SK-N-SH (cell line): ENCODE measurements around the gene C16orf92. TPM values are rescaled to one million over a fixed set of nuclear protein-coding genes. Genes with fewer than 3 reads are reported as not detected.

Experiments
- CTCF ChIA-PET: fragments of 300-600, 350-600 bp; formaldehyde crosslinking; extraction: SDS; loops from one replicate; lab custom pipeline; 2021; lab: Yijun Ruan, JAX
- POLR2A ChIA-PET: fragments of 350-600 bp; sonication (Branson Sonifier 250); formaldehyde crosslinking; extraction: SDS; loops from one replicate; lab custom pipeline; 2020; ENCODE audit warnings: antibody characterized with exemption, inconsistent platforms; lab: Yijun Ruan, JAX
- DNase-seq: peaks from one replicate; pipeline ENCODE4 v3.0.0; 2012
- H2AFZ ChIP-seq: fragments of 200-600 bp; sonication (generic); 2 replicates; pipeline ENCODE4 v1.8.1; 2016; ENCODE audit warnings: antibody characterized with exemption, mild to moderate bottlenecking, low read depth
- H3F3A ChIP-seq: fragments of 200-600 bp; sonication (generic); replicated peaks from 2 replicates; pipeline ENCODE3; 2016; ENCODE audit warnings: antibody characterized with exemption, mild to moderate bottlenecking; ENCODE audit not compliant: insufficient read depth
- H3K27ac ChIP-seq, 2 experiments: fragments of 200-500 bp in 1 of 2; fragments of 200-600 bp in 1 of 2; sonication (Bioruptor generic) in 1 of 2; sonication (generic), shearing (Covaris generic) in 1 of 2; 2 replicates each; pipeline versions ENCODE4 v1.5.1 to v1.6.1; 2014 to 2016; ENCODE audit warnings: low read depth in 2 of 2, inconsistent platforms in 1 of 2, low read length in 1 of 2, mild to moderate bottlenecking in 1 of 2, mixed read lengths in 1 of 2
- H3K27me3 ChIP-seq: fragments of 200-600 bp; sonication (generic), shearing (Covaris generic); 2 replicates; pipeline ENCODE4 v1.6.1; 2016; ENCODE audit warnings: mixed run types; ENCODE audit not compliant: insufficient read depth
- H3K36me3 ChIP-seq, 2 experiments: fragments of 200-500 bp in 1 of 2; fragments of 200-600 bp in 1 of 2; sonication (Bioruptor generic) in 1 of 2; sonication (generic) in 1 of 2; replicated peaks in 1 of 2; 2 replicates each; pipeline versions ENCODE3 to v1.5.1; 2014 to 2016; ENCODE audit warnings: low read length in 1 of 2, mild to moderate bottlenecking in 1 of 2; ENCODE audit not compliant: insufficient read depth in 2 of 2, control insufficient read depth in 1 of 2
- H3K4me1 ChIP-seq, 2 experiments: fragments of 200-500 bp in 1 of 2; fragments of 200-600 bp in 1 of 2; sonication (Bioruptor generic) in 1 of 2; sonication (generic), shearing (Covaris generic) in 1 of 2; 2 replicates each; pipeline versions ENCODE4 v1.5.1 to v1.6.1; 2014 to 2016; ENCODE audit warnings: low read depth in 1 of 2, low read length in 1 of 2, mixed run types in 1 of 2; ENCODE audit not compliant: insufficient read depth in 2 of 2, control insufficient read depth in 1 of 2
- H3K4me2 ChIP-seq: fragments of 200-600 bp; sonication (generic), shearing (Covaris generic); 2 replicates; pipeline ENCODE4 v1.6.1; 2017; ENCODE audit warnings: mixed run types
- H3K4me3 ChIP-seq, 2 experiments: fragments of 200-500 bp in 1 of 2; fragments of 200-600 bp in 1 of 2; sonication (Bioruptor generic) in 1 of 2; sonication (generic), shearing (Covaris generic) in 1 of 2; 2 replicates each; pipeline versions ENCODE4 v1.5.1 to v1.8.1; 2014 to 2016; ENCODE audit warnings: low read depth in 2 of 2, inconsistent platforms in 1 of 2, low read length in 1 of 2, mild to moderate bottlenecking in 1 of 2, mixed read lengths in 1 of 2, moderate library complexity in 1 of 2
- H3K79me2 ChIP-seq: fragments of 200-600 bp; sonication (generic); 2 replicates; pipeline ENCODE4 v1.8.1; 2017; ENCODE audit warnings: mild to moderate bottlenecking; ENCODE audit not compliant: insufficient read depth
- H3K9ac ChIP-seq: fragments of 200-600 bp; sonication (generic); 2 replicates; pipeline ENCODE4 v1.6.1; 2017; ENCODE audit warnings: mixed run types
- H3K9me2 ChIP-seq: fragments of 200-600 bp; sonication (generic); 2 replicates; pipeline ENCODE4 v1.6.1; 2017; ENCODE audit warnings: mixed run types
- H3K9me3 ChIP-seq: fragments of 200-600 bp; sonication (generic); 2 replicates; pipeline ENCODE4 v1.6.1; 2017; ENCODE audit warnings: mixed run types, mild to moderate bottlenecking, moderate library complexity
- H4K20me1 ChIP-seq: fragments of 200-600 bp; sonication (generic); 2 replicates; pipeline ENCODE4 v1.6.1; 2017; ENCODE audit warnings: mild to moderate bottlenecking, mixed run types; ENCODE audit not compliant: insufficient read depth
- CHD2 ChIP-seq: fragments of 150-350 bp; IDR thresholded peaks from 2 replicates; pipeline ENCODE4 v1.6.1; 2018; ENCODE audit warnings: low read length; ENCODE audit not compliant: partially characterized antibody
- ELF1 ChIP-seq: IDR thresholded peaks from 2 replicates; pipeline ENCODE4 v1.4.0; 2012
- EZH2phosphoT487 ChIP-seq: fragments of 200-600 bp; sonication (generic); IDR thresholded peaks from 2 replicates; pipeline ENCODE4 v1.6.1; 2017; ENCODE audit warnings: low read depth, mixed run types, mild to moderate bottlenecking, antibody characterized with exemption, moderate library complexity, borderline replicate concordance
- FOXJ3 ChIP-seq: sonication (generic); formaldehyde crosslinking; IDR thresholded peaks from 2 replicates; pipeline ENCODE4 v1.5.1; 2020; ENCODE audit warnings: mild to moderate bottlenecking, missing genetic modification reagents
- FOXM1 ChIP-seq: IDR thresholded peaks from 2 replicates; pipeline ENCODE4 v1.4.0; 2012; ENCODE audit warnings: low read depth, mild to moderate bottlenecking
- GABPA ChIP-seq: IDR thresholded peaks from 2 replicates; pipeline ENCODE4 v1.4.0; 2012; ENCODE audit warnings: low read depth, mild to moderate bottlenecking
- JUND ChIP-seq: IDR thresholded peaks from 2 replicates; pipeline ENCODE4 v1.4.0; 2012
- MXI1 ChIP-seq: IDR thresholded peaks from 2 replicates; pipeline ENCODE4 v1.6.1; 2012; ENCODE audit warnings: mild to moderate bottlenecking, low read depth, low read length, improper control_type of control experiment
- NFIC ChIP-seq: IDR thresholded peaks from 2 replicates; pipeline ENCODE4 v1.4.0; 2012; ENCODE audit warnings: borderline replicate concordance
- RCOR1 ChIP-seq: fragments of 150-350 bp; IDR thresholded peaks from 2 replicates; pipeline ENCODE4 v1.6.1; 2017; ENCODE audit warnings: antibody characterized with exemption, low read length
- RXRA ChIP-seq: IDR thresholded peaks from 2 replicates; pipeline ENCODE4 v1.4.0; 2012; ENCODE audit warnings: low read depth, mild to moderate bottlenecking, borderline replicate concordance
- SMC3 ChIP-seq: IDR thresholded peaks from 2 replicates; pipeline ENCODE4 v1.6.1; 2012; ENCODE audit warnings: low read depth, low read length, improper control_type of control experiment
- TCF12 ChIP-seq: IDR thresholded peaks from 2 replicates; pipeline ENCODE4 v1.4.0; 2012
- TEAD4 ChIP-seq: IDR thresholded peaks from 2 replicates; pipeline ENCODE4 v1.4.0; 2012; ENCODE audit warnings: mild to moderate bottlenecking, borderline replicate concordance; ENCODE audit not compliant: insufficient read depth
- YY1 ChIP-seq: IDR thresholded peaks from 2 replicates; pipeline ENCODE4 v1.4.0; 2012; ENCODE audit warnings: low read depth, mild to moderate bottlenecking
- WGBS: methylation state at CpG from one replicate; pipeline ENCODE4 v1.1.6; 2017; ENCODE audit warnings: low lambda C conversion rate; 5-methylcytosine and 5-hydroxymethylcytosine counted together
- polyA plus RNA-seq, 3 experiments: library from polyadenylated mRNA; depleted of rRNA; stranded (reverse); fragments of >200 nt; gene quantifications; 2 replicates each; pipeline ENCODE4 v1.2.3, GENCODE V29; 2012
- TF ChIP-seq, protein P1 (sequence below): IDR thresholded peaks from 2 replicates; pipeline ENCODE4 v1.4.0; 2012; ENCODE audit warnings: low read depth, borderline replicate concordance
- TF ChIP-seq, protein P2 (sequence below): fragments of 200-600 bp; sonication (generic); IDR thresholded peaks from 2 replicates; pipeline ENCODE4 v1.6.1; 2017; ENCODE audit warnings: antibody characterized with exemption, mild to moderate bottlenecking, moderate library complexity
- TF ChIP-seq, protein P3 (sequence below): IDR thresholded peaks from 2 replicates; pipeline ENCODE4 v1.6.1; 2012; ENCODE audit warnings: mild to moderate bottlenecking, low read depth, low read length, moderate library complexity
- TF ChIP-seq, protein P4 (sequence below): IDR thresholded peaks from 2 replicates; pipeline ENCODE4 v1.4.0; 2012; ENCODE audit warnings: low read depth, borderline replicate concordance
- TF ChIP-seq, protein P5 (sequence below): fragments of 150-350 bp; IDR thresholded peaks from 2 replicates; pipeline ENCODE4 v1.6.1; 2017; ENCODE audit warnings: antibody characterized with exemption, low read length, low read depth, borderline replicate concordance
- TF ChIP-seq, protein P6 (sequence below): IDR thresholded peaks from 2 replicates; pipeline ENCODE4; 2012

The C16orf92 gene
- polyA plus RNA-seq, 1 of the 3 experiments (the other 2 are of a cell fraction) = not detected

DNA sequence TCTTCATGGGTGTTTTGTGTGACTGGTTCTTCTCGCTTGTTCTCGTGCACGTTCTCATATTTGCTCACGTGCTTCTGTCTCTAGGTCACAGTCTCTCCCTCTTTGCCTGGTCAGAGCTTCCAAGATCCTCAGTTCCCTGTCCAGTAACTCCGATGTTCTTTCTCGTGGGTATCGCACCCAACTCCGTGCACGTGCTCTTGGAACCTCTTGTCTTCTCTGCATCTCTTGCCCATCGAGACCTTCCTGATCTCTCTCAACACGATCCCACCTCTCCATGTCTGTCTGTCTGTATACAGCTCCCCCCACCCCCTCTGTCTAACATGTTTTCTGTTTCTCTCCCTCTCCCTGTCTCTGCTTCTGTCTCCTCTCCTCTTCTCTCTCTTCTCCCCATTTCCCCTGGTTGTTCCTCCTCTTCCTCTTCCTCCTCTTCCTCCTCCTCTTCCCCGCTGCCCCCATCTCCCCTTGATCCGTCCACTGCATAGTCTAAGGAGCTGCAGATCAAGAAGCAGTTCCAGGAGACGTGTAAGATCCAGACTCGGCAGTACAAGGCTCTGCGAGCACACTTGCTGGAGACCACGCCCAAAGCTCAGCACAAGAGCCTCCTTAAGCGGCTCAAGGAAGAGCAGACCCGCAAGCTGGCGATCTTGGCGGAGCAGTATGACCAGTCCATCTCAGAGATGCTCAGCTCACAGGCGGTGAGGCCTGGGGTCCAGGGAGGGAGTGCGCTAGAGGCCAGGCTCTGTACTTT is 33.7 kb upstream of the C16orf92 start (continued):
- TF ChIP-seq, protein P1, sequence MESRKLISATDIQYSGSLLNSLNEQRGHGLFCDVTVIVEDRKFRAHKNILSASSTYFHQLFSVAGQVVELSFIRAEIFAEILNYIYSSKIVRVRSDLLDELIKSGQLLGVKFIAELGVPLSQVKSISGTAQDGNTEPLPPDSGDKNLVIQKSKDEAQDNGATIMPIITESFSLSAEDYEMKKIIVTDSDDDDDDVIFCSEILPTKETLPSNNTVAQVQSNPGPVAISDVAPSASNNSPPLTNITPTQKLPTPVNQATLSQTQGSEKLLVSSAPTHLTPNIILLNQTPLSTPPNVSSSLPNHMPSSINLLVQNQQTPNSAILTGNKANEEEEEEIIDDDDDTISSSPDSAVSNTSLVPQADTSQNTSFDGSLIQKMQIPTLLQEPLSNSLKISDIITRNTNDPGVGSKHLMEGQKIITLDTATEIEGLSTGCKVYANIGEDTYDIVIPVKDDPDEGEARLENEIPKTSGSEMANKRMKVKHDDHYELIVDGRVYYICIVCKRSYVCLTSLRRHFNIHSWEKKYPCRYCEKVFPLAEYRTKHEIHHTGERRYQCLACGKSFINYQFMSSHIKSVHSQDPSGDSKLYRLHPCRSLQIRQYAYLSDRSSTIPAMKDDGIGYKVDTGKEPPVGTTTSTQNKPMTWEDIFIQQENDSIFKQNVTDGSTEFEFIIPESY = no peak
- TF ChIP-seq RCOR1 = no peak
- no peak for TF ChIP-seq FOXJ3 (CRISPR knock-in tag)
- TF ChIP-seq, protein P2, sequence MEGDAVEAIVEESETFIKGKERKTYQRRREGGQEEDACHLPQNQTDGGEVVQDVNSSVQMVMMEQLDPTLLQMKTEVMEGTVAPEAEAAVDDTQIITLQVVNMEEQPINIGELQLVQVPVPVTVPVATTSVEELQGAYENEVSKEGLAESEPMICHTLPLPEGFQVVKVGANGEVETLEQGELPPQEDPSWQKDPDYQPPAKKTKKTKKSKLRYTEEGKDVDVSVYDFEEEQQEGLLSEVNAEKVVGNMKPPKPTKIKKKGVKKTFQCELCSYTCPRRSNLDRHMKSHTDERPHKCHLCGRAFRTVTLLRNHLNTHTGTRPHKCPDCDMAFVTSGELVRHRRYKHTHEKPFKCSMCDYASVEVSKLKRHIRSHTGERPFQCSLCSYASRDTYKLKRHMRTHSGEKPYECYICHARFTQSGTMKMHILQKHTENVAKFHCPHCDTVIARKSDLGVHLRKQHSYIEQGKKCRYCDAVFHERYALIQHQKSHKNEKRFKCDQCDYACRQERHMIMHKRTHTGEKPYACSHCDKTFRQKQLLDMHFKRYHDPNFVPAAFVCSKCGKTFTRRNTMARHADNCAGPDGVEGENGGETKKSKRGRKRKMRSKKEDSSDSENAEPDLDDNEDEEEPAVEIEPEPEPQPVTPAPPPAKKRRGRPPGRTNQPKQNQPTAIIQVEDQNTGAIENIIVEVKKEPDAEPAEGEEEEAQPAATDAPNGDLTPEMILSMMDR = no peak

DNA sequence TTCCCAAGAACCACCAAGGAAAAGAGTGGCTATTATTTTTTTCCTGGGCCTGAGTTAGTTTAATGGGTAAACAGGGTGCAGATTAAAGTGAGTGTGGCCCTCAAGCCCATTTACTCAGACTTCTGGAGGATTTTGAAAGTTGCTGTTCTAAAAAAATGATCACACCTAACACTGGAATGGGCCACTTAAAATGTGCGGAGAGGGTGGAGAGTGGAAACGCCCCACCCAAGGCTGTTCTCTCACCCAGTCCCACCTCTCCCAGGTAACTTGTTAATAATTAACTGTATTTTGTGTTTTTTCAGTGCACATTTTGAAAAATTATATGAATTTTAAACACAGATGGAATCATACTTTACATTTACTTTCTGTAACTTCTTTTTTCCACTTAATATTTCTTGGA is 33.0 kb upstream of the C16orf92 start:
- peaks cover 10% of the 10 kb centered on the region for H3F3A ChIP-seq
- peaks cover 0 to 7% of the 10 kb centered on the region in 2 experiments; a peak in 1 of 4 replicates for H3K4me1 ChIP-seq
- WGBS = 93% methylated on average over 2 of the region's 2 CpGs
- no peaks in the 10 kb centered on the region for H3K9me3 ChIP-seq
- H3K9ac ChIP-seq = no peak overlapping the region
- no peak for DNase-seq
- peaks cover 4 to 83% of the 10 kb centered on the region in 2 experiments for H3K36me3 ChIP-seq
- no peaks in the 10 kb centered on the region for H3K79me2 ChIP-seq
- no peaks in the 10 kb centered on the region for H3K9me2 ChIP-seq
- no peak overlapping the region for H3K4me2 ChIP-seq
- no peak overlapping the region for H3K27ac ChIP-seq
- CTCF ChIA-PET = interaction anchor here (1.3 kb wide), 1 partner anchor 15 kb away, joined by 3 read pairs; no protein-coding TSS in a partner anchor
- POLR2A ChIA-PET = interaction anchor here (0.5 to 1.4 kb wide), 2 partner anchors 17 to 52 kb away, joined by 3 to 4 read pairs; partner anchors contain the start of gene TAOK2
- no peak overlapping the region for H2AFZ ChIP-seq
- no peak overlapping the region for H3K4me3 ChIP-seq
- H4K20me1 ChIP-seq = no peaks in the 10 kb centered on the region
- no peaks in the 10 kb centered on the region for H3K27me3 ChIP-seq
- TF ChIP-seq EZH2phosphoT487 = no peak
- no peak for TF ChIP-seq RXRA
- no peak for TF ChIP-seq ELF1
- TF ChIP-seq, protein P3, sequence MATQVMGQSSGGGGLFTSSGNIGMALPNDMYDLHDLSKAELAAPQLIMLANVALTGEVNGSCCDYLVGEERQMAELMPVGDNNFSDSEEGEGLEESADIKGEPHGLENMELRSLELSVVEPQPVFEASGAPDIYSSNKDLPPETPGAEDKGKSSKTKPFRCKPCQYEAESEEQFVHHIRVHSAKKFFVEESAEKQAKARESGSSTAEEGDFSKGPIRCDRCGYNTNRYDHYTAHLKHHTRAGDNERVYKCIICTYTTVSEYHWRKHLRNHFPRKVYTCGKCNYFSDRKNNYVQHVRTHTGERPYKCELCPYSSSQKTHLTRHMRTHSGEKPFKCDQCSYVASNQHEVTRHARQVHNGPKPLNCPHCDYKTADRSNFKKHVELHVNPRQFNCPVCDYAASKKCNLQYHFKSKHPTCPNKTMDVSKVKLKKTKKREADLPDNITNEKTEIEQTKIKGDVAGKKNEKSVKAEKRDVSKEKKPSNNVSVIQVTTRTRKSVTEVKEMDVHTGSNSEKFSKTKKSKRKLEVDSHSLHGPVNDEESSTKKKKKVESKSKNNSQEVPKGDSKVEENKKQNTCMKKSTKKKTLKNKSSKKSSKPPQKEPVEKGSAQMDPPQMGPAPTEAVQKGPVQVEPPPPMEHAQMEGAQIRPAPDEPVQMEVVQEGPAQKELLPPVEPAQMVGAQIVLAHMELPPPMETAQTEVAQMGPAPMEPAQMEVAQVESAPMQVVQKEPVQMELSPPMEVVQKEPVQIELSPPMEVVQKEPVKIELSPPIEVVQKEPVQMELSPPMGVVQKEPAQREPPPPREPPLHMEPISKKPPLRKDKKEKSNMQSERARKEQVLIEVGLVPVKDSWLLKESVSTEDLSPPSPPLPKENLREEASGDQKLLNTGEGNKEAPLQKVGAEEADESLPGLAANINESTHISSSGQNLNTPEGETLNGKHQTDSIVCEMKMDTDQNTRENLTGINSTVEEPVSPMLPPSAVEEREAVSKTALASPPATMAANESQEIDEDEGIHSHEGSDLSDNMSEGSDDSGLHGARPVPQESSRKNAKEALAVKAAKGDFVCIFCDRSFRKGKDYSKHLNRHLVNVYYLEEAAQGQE = no peak
- no peak for TF ChIP-seq TCF12
- TF ChIP-seq MXI1 = no peak
- TF ChIP-seq SMC3 = no peak
- TF ChIP-seq, protein P4, sequence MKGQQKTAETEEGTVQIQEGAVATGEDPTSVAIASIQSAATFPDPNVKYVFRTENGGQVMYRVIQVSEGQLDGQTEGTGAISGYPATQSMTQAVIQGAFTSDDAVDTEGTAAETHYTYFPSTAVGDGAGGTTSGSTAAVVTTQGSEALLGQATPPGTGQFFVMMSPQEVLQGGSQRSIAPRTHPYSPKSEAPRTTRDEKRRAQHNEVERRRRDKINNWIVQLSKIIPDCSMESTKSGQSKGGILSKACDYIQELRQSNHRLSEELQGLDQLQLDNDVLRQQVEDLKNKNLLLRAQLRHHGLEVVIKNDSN = no peak
- TF ChIP-seq CHD2 = no peak
- TF ChIP-seq FOXJ3 (CRISPR knock-in tag) = no peak
- TF ChIP-seq TEAD4 = no peak
- TF ChIP-seq, protein P5, sequence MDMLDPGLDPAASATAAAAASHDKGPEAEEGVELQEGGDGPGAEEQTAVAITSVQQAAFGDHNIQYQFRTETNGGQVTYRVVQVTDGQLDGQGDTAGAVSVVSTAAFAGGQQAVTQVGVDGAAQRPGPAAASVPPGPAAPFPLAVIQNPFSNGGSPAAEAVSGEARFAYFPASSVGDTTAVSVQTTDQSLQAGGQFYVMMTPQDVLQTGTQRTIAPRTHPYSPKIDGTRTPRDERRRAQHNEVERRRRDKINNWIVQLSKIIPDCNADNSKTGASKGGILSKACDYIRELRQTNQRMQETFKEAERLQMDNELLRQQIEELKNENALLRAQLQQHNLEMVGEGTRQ = no peak
- TF ChIP-seq NFIC = no peak
- TF ChIP-seq JUND = no peak
- TF ChIP-seq, protein P6, sequence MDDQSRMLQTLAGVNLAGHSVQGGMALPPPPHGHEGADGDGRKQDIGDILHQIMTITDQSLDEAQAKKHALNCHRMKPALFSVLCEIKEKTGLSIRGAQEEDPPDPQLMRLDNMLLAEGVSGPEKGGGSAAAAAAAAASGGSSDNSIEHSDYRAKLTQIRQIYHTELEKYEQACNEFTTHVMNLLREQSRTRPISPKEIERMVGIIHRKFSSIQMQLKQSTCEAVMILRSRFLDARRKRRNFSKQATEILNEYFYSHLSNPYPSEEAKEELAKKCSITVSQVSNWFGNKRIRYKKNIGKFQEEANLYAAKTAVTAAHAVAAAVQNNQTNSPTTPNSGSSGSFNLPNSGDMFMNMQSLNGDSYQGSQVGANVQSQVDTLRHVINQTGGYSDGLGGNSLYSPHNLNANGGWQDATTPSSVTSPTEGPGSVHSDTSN = no peak
- no peak for TF ChIP-seq YY1
- TF ChIP-seq GABPA = no peak
- no peak for TF ChIP-seq FOXM1
